ENCODE measurements around the gene KIF5B.
"Not testable (repeated sequence)": the region's sequence is repeated elsewhere in the genome, so short reads cannot be mapped to it uniquely, and the experiment has no call there.

The KIF5B gene

DNA sequence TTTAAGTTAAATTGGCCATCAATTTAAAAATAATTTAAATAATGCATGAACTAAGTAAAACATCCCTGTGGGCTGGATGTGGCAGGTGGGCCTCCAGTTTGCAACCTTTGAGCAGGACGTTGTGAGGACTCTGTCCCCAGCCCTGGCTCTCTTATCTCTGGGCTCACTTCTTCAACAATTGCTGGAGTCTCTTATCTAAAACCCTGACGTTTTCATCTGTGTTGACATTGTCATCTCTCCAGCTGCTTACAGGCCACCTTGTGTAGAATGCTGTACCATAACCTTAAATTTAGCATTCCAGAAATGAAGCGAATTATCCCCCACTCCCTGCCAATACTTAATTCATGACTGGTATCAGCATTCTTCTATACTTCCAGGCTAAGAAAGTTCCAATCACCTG lies 3.2 kb upstream of the KIF5B start:
- no peak for DNase-seq (ENCODE audit: low spot score)

DNA sequence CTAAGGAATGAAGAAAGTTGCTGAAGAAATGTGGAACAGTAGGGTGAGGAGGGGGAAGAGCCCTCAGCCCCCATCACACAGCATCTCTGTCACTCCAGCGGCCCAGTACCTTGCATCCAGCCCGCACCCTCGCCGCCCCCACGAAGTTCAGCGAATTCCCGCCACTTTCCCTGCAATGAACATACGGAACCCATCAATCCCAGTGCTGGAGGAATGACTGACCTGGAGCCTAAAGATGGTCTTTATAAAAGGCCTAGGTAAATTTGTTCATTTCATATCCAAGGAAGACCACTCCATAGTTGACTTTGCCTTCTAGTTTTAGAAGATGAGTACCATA lies 779 bp upstream of the KIF5B start:
- DNase-seq (ENCODE audit: low spot score): no peak

DNA sequence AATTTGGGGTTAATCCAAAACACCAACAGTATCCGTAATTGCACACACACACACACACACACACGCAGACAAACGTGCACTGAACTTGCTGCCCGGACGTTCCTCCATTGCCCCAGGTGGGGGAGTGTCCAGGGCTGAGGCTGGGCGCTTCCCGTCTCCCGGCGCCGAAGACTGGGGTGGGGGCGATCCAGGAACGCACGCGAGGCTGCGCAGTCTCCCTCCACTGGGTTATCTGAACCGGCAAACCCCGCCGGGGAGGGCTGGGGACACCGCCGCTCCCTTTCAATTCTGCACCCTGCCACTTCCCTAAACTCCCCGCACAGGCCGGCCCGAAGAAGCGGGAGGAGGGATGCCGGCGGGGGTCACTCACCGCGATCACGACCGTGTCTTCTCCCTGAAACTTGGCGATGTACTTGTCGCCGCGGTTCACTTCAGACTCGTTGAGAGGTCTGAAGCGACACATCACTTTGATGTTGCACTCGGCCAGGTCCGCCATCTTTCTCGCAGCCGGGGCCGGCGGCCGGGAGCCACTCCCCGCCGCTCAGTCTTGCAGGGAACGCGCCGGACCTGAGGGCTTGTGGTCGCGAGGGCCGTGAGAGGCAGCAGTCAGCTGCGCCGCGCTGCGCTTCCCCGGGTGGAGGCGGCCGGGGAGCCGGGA lies 618 bp downstream of the KIF5B start:
- DNase-seq (ENCODE audit: low spot score): peak; percentile 46

DNA sequence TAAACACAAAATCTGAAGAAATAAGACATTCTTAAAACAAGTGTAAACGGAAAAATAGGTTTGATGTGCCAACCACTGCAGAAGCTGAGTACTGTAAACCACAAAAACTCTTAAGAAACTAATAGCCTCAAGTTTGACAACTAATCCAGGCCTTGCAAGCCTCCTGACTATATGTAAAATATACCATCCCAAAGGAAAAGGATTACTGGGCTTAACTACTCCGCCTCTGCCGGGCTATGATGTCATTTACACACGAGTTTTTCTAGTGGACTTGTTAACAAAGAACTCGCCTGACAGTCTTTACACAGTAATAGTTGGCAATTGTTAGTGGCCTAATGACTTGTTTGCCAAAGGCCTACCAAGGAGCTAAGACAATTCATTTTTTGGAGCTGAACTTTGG lies 2.1 kb downstream of the KIF5B start:
- peak; percentile 67 for DNase-seq (ENCODE audit: low spot score)

DNA sequence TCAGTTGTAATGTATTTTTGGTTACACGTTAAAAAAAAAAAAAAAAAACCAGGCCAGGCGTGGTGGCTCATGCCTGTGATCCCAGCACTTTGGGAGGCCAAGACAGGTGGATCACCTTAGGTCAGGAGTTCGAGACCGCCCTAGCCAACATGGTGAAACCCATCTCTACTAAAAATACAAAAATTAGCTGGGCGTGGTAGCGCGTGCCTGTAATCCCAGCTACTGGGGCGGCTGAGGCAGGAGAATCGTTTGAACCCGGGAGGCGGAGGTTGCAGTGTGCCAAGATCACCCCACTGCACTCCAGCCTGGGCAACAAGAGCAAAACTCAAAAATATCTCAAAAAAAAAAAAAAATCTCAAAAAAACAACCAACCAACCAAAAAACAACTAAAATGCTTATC lies 2.8 kb downstream of the KIF5B start:
- DNase-seq (ENCODE audit: low spot score): not testable (repeated sequence)

DNA sequence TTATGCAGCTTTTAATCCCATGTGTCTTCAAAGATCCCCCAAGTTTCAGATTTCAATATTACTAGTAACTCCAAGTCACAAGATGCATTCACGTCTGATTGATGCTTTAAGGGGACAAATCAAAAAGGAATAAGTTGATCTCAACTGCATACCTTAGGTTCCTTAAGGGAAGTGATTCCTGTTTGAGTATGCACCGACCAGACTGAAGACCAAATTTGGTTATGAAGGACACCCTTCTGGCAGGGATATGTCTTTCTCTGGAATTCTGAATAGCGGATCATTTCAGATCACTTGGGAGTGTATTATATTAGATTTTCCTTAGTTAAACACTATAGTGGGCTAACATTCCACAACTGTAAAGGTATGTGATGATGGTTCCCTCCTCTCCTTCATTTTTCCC lies 4.3 kb downstream of the KIF5B start:
- no peak for DNase-seq (ENCODE audit: low spot score)

DNA sequence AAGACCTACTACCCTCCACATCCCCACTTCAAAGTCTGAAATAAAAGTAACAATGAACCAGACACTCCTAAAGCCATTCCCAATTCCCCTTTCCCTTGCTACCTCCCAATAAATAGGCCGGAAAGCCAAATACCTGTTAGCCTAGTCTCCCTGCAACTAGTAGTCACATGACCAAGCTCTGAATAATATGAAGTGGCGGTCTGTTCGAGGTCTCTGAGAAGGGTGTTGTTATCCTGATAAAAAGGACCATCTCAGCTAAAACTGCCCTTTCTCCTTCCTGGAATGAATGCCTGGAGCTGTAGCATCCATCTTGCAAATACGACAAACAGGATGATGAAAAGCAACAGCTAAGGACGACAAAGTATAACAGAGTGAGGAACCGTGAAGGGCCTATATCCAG lies 6.0 kb downstream of the KIF5B start:
- DNase-seq (ENCODE audit: low spot score): no peak

DNA sequence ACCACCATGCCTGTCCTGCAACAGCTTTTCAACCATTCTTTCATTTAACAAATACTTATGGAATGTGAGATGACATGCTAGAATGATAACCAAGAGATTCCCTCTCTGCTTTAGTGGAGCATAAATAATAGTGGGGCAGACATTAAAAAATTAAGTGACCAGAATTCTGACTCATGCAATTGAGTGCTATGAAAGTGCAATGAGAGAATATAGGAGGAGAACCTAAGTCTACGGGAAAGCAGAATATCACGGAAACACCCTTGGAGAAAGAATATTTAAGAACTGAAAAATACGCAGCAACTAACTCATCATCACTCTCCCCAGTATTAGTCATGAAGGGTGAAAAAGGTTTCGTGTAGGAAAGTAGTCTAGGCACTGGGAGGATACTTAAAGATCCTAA lies 7.1 kb downstream of the KIF5B start:
- DNase-seq (ENCODE audit: low spot score): no peak

DNA sequence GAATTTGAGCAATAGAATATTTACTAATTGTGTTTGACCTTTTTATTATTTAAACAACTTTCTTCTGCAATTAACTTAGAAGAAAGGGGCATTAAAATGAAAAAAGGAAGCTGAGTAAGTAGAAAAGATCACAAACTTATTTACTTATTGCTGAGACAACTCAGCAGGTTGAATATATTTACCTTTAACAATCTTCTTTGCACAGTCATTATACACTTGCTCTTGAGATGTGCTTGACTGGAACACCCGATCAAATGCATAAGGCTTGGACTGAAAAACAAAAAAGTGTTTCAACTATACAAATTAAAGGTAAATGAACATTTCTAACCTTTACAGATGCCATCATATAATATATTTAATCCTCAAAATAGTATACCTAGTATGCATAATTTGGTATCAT lies 7.9 kb downstream of the KIF5B start:
- DNase-seq (ENCODE audit: low spot score): no peak

DNA sequence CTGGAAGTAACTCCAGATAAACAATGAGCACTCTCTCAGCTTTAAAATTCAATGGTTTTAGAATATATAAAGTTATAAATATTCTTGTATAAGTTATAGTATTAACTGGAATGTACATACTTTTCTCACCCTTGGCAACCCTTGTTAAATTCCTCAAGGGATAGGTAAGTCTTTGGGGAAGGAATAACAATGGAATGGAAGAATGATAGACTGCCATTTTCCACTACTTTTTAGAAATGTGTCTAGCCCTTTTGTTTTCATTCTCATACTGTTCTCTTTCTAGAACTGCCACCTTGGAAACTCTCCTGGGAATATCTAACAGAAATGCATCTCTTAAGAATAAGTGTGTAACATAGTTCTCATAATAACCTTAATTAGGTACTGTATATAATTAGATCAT lies 8.3 kb downstream of the KIF5B start:
- no peak for DNase-seq (ENCODE audit: low spot score)

DNA sequence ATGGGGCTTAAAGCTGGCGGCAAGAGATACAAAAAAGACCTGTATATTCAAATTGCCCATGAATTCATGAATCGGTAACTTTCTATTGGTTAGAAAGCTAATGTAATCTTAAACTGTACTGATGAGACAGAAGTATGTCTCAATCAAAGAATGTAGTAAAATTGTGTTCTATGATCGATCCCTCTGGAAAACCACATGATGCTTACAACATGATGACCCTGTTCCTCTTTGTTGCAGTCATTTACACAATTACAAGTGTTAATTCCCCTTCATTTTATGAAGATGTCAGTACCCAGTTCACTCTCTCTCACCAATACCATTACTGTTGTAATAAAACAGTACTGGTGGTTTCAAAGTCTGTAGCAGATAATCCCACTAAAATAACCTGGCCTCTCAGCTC lies 10.1 kb downstream of the KIF5B start:
- DNase-seq (ENCODE audit: low spot score): no peak

DNA sequence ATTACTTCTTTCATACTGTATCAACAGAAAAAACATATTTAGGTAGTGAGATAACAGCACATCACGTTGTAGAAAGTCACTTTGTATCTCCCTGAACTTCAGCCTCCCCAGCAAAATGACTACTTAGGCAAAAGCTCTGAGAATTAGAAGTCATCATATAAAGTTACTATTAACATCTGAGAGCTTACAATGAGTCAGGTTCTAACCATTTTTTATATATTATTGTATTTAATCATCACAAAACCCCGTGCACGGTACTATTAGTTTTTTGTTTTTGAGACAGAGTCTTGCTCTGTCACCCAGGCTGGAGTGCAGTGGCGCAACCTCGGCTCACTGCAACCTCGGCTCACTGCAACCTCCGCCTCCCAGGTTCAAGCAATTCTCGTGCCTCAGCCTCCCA lies 13.5 kb downstream of the KIF5B start:
- not testable (repeated sequence) for DNase-seq (ENCODE audit: low spot score)

DNA sequence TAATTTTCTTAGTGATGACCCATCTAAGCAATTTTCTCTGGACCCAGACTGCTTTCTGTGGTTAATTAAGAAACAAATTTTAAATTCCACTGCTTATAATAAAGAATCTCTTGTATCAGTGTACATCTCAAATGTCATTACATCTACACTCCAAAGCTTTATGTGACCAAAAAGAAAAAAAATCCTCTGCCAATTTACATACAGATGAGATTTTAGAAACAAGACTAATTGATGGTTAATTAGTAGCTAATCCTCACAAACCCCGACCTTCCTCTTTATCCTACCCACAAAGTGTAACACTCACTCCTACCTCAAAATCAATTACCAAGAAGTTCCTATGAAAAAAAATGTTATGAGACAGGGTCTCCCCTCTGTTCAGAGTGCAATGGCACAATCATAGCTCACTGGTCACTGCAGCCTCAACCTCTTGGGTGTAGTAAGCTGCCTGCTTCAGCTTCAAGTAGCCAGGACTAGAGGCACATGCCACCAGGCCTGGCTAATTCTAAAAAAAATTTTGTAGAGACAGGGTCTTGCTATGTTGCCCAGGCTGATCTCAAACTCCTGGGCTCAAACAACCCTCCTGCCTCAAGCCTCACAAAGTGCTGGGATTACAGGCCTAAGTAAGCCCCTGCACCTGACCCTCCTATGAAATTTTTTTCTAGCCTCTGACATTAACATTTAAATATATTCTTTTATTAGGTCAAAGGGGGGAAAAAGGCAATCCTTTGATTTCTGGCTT lies 14.8 kb downstream of the KIF5B start:
- DNase-seq (ENCODE audit: low spot score): no peak

DNA sequence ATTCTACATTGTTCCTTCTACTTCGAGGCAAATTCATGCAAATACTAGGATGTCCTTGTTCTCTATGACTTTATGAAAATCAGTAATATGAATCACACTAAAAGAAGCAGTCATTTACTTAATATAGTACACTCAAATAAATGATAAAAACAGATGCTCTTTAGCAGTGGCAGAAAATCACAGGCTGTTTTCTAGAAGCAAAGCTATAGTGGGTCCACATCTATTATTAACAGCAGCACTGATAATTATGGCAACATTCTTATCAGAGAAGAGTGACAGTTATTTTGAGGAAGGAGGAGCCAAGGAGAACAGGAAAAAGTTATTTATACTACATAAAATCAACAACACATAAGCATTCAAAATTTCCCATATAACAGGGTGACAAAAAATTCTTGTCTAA lies 16.5 kb downstream of the KIF5B start:
- DNase-seq (ENCODE audit: low spot score): no peak

DNA sequence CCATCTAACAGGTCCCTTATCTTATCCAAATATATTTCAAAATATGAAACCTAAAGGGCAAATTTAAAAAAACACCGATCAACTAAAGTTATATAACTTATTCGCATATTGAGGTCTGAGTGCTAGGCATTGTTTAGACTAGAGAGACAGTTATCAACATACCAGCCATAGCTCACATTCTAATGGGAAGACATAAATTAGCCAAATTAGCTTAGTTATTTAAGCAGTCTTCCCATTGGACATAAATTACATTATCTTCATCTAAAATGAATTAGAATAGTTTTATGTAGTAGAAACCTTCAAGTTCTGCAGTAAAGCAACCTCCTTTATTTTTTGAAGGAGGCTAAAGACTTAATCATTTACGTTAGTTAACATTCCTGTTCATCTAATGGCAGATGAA lies 17.4 kb downstream of the KIF5B start:
- DNase-seq (ENCODE audit: low spot score): no peak

DNA sequence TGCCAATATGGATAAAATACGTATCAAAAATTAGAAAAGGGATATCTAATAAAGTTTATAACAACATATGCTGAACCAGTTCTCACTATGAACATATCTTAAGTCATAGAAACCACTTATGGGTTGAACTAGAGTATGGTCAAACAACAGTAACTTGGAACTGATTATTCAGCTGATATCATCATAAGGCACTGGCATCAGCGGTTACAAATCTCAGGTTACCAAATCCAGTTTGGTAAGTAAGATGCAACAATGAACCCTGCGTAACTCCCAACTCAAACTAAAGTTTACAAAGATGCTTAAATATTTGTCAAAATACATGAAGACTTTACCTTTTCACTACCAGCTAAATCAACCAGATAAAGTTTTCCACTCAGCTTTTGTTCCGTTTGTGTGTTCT lies 19.3 kb downstream of the KIF5B start:
- DNase-seq (ENCODE audit: low spot score): no peak

DNA sequence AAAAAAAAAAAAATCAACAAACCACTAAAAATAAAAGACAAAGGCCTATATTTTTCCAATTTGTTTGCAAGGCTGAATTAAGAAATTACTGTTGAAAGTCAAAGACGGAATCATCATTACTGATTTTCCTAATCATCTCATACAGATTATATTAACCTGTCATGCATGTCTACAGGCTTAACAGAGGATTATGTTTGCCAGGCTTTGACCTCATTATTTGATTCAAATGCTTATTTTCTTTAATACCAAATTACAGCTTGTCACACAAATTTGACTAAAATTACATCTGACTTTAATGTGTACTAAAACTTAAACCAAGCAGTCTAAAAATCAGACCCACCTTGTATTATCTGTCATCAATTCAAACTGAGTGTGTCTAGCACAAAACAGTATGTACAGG lies 21.2 kb downstream of the KIF5B start:
- DNase-seq (ENCODE audit: low spot score): no peak

DNA sequence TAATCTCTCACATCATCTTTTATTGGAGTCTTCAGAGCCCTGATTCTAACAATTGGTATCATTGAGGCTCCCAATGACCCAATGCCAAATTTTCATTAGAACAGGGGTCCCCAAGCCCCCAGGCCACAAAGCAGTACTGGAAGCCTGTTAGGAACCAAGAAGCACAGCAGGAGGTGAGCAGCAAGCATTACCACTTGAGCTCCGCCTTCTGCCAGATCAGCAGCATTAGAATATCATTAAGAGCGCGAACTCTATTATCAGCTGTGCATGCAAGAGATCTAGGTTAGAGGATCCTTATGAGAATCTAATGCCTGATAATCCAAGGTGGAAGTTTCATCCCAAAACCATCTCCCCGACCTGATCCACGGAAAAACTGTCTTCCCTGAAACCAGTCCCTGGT lies 23.1 kb downstream of the KIF5B start:
- no peak for DNase-seq (ENCODE audit: low spot score)

DNA sequence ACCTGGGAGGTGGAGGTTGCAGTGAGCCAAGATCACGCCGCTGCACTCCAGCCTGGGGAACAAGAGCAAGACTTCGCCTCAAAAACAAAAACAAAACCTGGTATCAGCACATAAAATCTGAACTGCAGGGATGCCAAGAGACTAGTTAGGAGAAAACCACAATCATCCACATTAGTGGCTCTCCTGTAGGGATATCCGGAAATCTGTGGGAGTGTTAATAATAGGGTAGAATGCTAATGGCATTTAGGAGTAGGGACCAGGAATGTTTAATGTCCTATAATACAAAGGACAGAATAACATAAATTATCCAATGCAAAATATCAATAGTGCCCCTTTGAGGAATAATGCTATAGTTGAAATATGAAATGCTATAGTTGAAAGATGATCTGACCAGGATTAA lies 24.3 kb downstream of the KIF5B start:
- no peak for DNase-seq (ENCODE audit: low spot score)

DNA sequence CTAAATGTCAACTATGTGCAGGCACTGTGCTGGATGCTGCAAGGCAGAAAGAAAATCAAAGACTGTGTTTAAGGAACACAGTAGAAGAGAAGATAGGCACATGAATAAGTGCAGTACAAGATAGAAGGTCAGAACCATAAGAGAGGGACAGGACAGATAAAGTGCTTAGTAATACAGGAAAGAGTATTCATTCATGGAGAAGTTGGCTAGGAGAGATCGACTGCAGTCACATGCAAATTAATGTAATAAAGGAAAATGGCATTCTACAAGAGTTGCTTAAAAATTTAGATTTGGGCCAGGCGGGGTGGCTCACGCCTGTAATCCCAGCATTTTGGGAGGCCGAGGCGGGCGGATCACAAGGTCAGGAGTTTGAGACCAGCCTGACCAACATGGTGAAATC lies 24.8 kb downstream of the KIF5B start:
- no peak for DNase-seq (ENCODE audit: low spot score)

DNA sequence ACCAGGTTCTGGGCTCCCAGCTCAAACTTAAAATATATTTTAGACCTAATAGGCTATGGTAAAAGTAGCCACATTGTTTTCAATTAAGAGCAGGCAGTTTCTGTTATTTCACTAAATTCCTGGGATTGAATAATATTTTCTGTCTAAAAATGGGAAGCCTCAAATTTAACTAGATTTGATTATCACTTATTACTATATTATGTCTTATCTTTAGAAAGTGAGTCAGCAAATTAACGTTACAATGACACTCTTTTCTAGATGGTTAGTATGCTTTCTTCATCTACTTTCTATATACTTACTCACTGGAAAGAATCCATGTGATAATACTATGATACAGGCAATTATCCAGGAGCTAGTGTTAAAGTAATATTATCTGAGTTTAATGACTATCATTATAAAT lies 27.5 kb downstream of the KIF5B start:
- DNase-seq (ENCODE audit: low spot score): no peak

DNA sequence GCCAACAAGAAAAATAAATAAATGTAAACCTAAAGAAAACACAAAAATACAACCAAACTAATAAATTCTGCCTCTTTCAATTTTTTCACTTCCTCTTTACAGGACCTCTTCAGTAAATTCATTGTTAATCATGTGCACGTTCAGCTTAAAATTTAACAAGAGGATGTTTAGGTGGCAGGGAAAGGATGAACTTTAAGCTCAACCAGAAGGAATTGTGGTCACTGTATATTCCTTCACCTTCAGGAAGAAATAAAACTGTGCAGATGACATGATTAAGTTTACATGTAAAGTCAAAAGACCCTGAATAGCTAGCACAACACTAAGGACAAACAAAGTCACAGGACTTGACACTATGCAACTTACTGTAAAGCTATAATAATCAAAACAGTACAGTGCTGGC lies 33.0 kb downstream of the KIF5B start:
- DNase-seq (ENCODE audit: low spot score): no peak

DNA sequence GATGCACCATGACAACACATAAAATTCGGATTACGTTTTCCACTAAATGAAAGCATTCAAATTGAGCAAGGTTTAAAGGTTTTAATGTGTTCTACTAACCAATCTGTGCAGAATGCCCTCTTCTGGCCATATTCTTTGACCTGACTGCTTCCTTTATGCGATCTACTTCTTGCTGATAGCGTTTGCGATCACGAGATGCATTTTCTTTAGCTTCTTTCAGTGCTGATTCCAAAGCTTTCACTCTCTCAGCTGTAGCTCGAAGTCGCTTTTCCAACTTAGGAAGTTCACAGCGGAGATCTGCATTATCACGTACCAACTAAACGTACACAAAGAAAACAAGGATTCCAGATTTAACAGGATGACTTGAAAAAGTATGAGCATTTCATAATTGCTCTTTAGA lies 39.2 kb downstream of the KIF5B start:
- no peak for DNase-seq (ENCODE audit: low spot score)

DNA sequence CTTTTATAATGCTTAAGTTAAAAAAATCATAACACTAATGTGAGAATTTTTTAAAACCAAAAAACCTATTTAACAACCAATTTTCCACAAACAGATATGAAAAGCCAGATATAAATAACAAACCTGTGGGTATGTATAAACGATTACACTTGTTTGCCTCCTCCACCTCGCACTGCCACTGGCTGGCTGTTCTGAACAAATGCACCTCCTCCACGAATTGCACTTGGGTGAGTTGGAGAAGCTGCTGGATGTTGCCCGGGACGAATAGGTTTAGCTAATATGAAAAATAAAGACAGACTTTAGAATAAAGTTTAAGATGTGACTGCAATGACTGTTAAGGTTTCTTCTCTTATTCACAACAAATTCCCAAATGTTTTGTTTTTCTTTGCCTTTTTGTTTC lies 40.8 kb downstream of the KIF5B start:
- no peak for DNase-seq (ENCODE audit: low spot score)
